HEK293 (cell line): Measurements from ENCODE around the gene RECK.

Source experiments
- CTCF ChIA-PET: fragments of 350-600 bp; formaldehyde crosslinking; extraction: SDS; loops from one replicate; lab custom pipeline; 2021; ENCODE audit warnings: antibody characterized with exemption; lab: Yijun Ruan, JAX
- POLR2A ChIA-PET: fragments of 300-600 bp; formaldehyde crosslinking; extraction: SDS; loops from one replicate; lab custom pipeline; 2020; ENCODE audit warnings: antibody characterized with exemption, inconsistent platforms; lab: Yijun Ruan, JAX
- H3K27ac ChIP-seq: fragments of 200-500 bp; sonication (Bioruptor generic); 2 replicates; pipeline ENCODE4 v1.5.1; 2014; ENCODE audit warnings: low read depth, low read length, control low read depth, inconsistent platforms; ENCODE audit errors: extremely low read depth
- H3K36me3 ChIP-seq, 2 experiments: fragments of 200-500 bp in 1 of 2; sonication (Bioruptor generic) in 1 of 2; 1 replicate in 1 of 2; 2 replicates in 1 of 2; pipeline ENCODE4 v1.5.1; 2014 to 2017; ENCODE audit warnings: inconsistent platforms in 2 of 2, low read length in 2 of 2; ENCODE audit not compliant: control insufficient read depth in 2 of 2, insufficient read depth in 1 of 2
- H3K4me1 ChIP-seq: fragments of 200-500 bp; sonication (Bioruptor generic); 2 replicates; pipeline ENCODE4 v1.5.1; 2014; ENCODE audit warnings: mild to moderate bottlenecking, low read length, inconsistent platforms; ENCODE audit not compliant: control insufficient read depth, insufficient read depth
- H3K4me3 ChIP-seq: 2 replicates; pipeline ENCODE4 v1.5.1; 2011; ENCODE audit warnings: low read depth, mild to moderate bottlenecking, control low read depth, low read length, moderate library complexity
- H3K9me3 ChIP-seq: fragments of 200-500 bp; sonication (Bioruptor generic); 2 replicates; pipeline ENCODE4 v1.5.1; 2014; ENCODE audit warnings: low read depth, low read length, inconsistent platforms; ENCODE audit not compliant: control insufficient read depth, insufficient read depth
- AEBP2 ChIP-seq: fragments of 450-650 bp; formaldehyde crosslinking; IDR thresholded peaks from 2 replicates; pipeline ENCODE4 v1.5.1; 2016; ENCODE audit warnings: missing biosample characterization, missing genetic modification characterization, borderline replicate concordance
- HOXA7 ChIP-seq: sonication (generic); formaldehyde crosslinking; IDR thresholded peaks from 2 replicates; pipeline ENCODE4 v1.8.1; 2022; ENCODE audit warnings: missing genetic modification reagents, borderline replicate concordance
- KLF16 ChIP-seq: fragments of 450-650 bp; formaldehyde crosslinking; IDR thresholded peaks from 2 replicates; pipeline ENCODE4 v1.5.1; 2017; ENCODE audit warnings: missing biosample characterization, missing genetic modification characterization
- KLF7 ChIP-seq: fragments of 450-650 bp; formaldehyde crosslinking; IDR thresholded peaks from 2 replicates; pipeline ENCODE4 v1.5.1; 2016; ENCODE audit warnings: missing biosample characterization, missing genetic modification characterization, borderline replicate concordance
- SETDB1 ChIP-seq: IDR thresholded peaks from one replicate; pipeline ENCODE4 v1.6.1; 2017; ENCODE audit warnings: mild to moderate bottlenecking, low read length, moderate library complexity, mixed read lengths; ENCODE audit not compliant: insufficient read length
- ZBTB1 ChIP-seq: fragments of 450-650 bp; formaldehyde crosslinking; IDR thresholded peaks from 2 replicates; pipeline ENCODE4 v1.5.1; 2016; ENCODE audit warnings: missing biosample characterization, missing genetic modification characterization
- ZBTB10 ChIP-seq: fragments of 450-650 bp; formaldehyde crosslinking; IDR thresholded peaks from 2 replicates; pipeline ENCODE4 v1.5.1; 2016; ENCODE audit warnings: missing biosample characterization, missing genetic modification characterization
- ZNF114 ChIP-seq: fragments of 450-650 bp; formaldehyde crosslinking; IDR thresholded peaks from 2 replicates; pipeline ENCODE4 v1.5.0; 2017; ENCODE audit warnings: missing biosample characterization, missing genetic modification characterization
- ZNF157 ChIP-seq: fragments of 450-650 bp; formaldehyde crosslinking; IDR thresholded peaks from 2 replicates; pipeline ENCODE4 v1.5.1; 2016; ENCODE audit warnings: missing biosample characterization, missing genetic modification characterization
- ZNF16 ChIP-seq: fragments of 450-650 bp; formaldehyde crosslinking; IDR thresholded peaks from 2 replicates; pipeline ENCODE4 v1.5.1; 2016; ENCODE audit warnings: low read depth, missing biosample characterization, missing genetic modification characterization
- ZNF202 ChIP-seq: fragments of 450-650 bp; formaldehyde crosslinking; IDR thresholded peaks from 2 replicates; pipeline ENCODE4 v1.5.1; 2016; ENCODE audit warnings: missing biosample characterization, missing genetic modification characterization, borderline replicate concordance
- ZNF311 ChIP-seq: fragments of 450-650 bp; formaldehyde crosslinking; IDR thresholded peaks from 2 replicates; pipeline ENCODE4 v1.5.1; 2017; ENCODE audit warnings: missing biosample characterization, missing genetic modification characterization, borderline replicate concordance
- ZNF341 ChIP-seq: fragments of 450-650 bp; formaldehyde crosslinking; IDR thresholded peaks from 2 replicates; pipeline ENCODE4; 2016; ENCODE audit warnings: low read depth, missing biosample characterization, missing genetic modification characterization
- ZNF398 ChIP-seq: fragments of 450-650 bp; formaldehyde crosslinking; IDR thresholded peaks from 2 replicates; pipeline ENCODE4 v1.5.1; 2017; ENCODE audit warnings: missing biosample characterization, missing genetic modification characterization
- ZNF48 ChIP-seq: fragments of 450-650 bp; formaldehyde crosslinking; IDR thresholded peaks from 2 replicates; pipeline ENCODE4 v1.5.1; 2016; ENCODE audit warnings: missing biosample characterization, missing genetic modification characterization
- ZNF514 ChIP-seq: fragments of 450-650 bp; formaldehyde crosslinking; IDR thresholded peaks from 2 replicates; pipeline ENCODE4 v1.5.1; 2016; ENCODE audit warnings: missing biosample characterization, missing genetic modification characterization
- ZNF530 ChIP-seq: fragments of 450-650 bp; formaldehyde crosslinking; IDR thresholded peaks from 2 replicates; pipeline ENCODE4 v1.5.1; 2016; ENCODE audit warnings: low read depth, missing biosample characterization, missing genetic modification characterization
- ZNF610 ChIP-seq: fragments of 450-650 bp; formaldehyde crosslinking; IDR thresholded peaks from 2 replicates; pipeline ENCODE4 v1.5.1; 2016; ENCODE audit warnings: missing biosample characterization, missing genetic modification characterization, borderline replicate concordance
- ZNF626 ChIP-seq: fragments of 450-650 bp; sonication (Bioruptor Pico); formaldehyde crosslinking; IDR thresholded peaks from 2 replicates; pipeline ENCODE4 v1.5.1; 2018; ENCODE audit warnings: missing biosample characterization, missing genetic modification characterization, inconsistent platforms
- ZNF629 ChIP-seq: fragments of 450-650 bp; formaldehyde crosslinking; IDR thresholded peaks from 2 replicates; pipeline ENCODE4 v1.5.1; 2017; ENCODE audit warnings: missing biosample characterization, missing genetic modification characterization
- ZNF747 ChIP-seq: fragments of 450-650 bp; formaldehyde crosslinking; IDR thresholded peaks from 2 replicates; pipeline ENCODE4 v1.5.1; 2016; ENCODE audit warnings: missing biosample characterization, missing genetic modification characterization
- ZNF777 ChIP-seq: fragments of 450-650 bp; formaldehyde crosslinking; IDR thresholded peaks from 2 replicates; pipeline ENCODE4 v1.5.1; 2017; ENCODE audit warnings: missing biosample characterization, missing genetic modification characterization, borderline replicate concordance
- ZNF785 ChIP-seq: fragments of 450-650 bp; formaldehyde crosslinking; IDR thresholded peaks from 2 replicates; pipeline ENCODE4 v1.5.1; 2016; ENCODE audit warnings: missing biosample characterization, missing genetic modification characterization
- ZSCAN30 ChIP-seq: fragments of 450-650 bp; IDR thresholded peaks from 2 replicates; pipeline ENCODE4 v1.5.1; 2018; ENCODE audit warnings: missing biosample characterization, mild to moderate bottlenecking, missing genetic modification characterization, moderate library complexity
- TF ChIP-seq, protein P1 (sequence below): fragments of 450-650 bp; formaldehyde crosslinking; IDR thresholded peaks from 2 replicates; pipeline ENCODE4 v1.5.1; 2016; ENCODE audit warnings: missing biosample characterization, missing genetic modification characterization
- TF ChIP-seq, protein P2 (sequence below): fragments of 450-650 bp; formaldehyde crosslinking; IDR thresholded peaks from 2 replicates; pipeline ENCODE4 v1.5.1; 2017; ENCODE audit warnings: missing biosample characterization, missing genetic modification characterization

Gene RECK

DNA sequence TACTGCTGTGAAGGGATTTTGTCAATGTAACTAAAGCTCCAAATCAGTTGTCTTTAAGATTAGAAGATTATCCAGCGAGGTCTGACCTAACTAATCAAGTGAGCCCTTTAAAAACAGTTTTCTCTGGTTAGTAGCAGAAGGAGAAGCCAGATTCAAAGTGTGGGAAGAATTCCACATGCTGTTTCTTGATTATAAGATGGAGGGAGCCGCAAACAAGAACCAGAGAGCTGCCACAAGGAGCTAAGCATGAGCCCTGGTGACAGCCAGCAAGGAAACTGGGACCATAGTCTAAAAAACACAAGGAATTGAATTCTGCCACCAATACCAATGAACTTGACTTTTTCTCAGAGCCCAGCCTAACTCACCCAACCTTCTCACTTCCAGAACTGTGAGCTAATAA, 41.8 kb upstream of the RECK start:
- H3K4me1 ChIP-seq, result no peaks in the 10 kb centered on the region
- H3K9me3 ChIP-seq, result no peaks in the 10 kb centered on the region
- CTCF ChIA-PET, result interaction anchor here (0.9 to 4.9 kb wide), 5 partner anchors 10 to 141 kb away, joined by 3 to 42 read pairs (median 3); partner anchors contain the start of gene GLIPR2
- no peak overlapping the region for H3K4me3 ChIP-seq
- no peaks in the 10 kb centered on the region for H3K36me3 ChIP-seq
- H3K27ac ChIP-seq, result no peak overlapping the region
- TF ChIP-seq ZBTB1 (tag by site-specific recombination), result no peak
- no peak for TF ChIP-seq ZNF202
- no peak for TF ChIP-seq ZNF514 (tag by site-specific recombination)
- TF ChIP-seq ZBTB10 (tag by site-specific recombination), result no peak
- no peak for TF ChIP-seq ZNF777 (tag by site-specific recombination)
- no peak for TF ChIP-seq ZNF341
- TF ChIP-seq ZNF398 (tag by site-specific recombination), result no peak
- TF ChIP-seq KLF16, result no peak
- TF ChIP-seq ZNF747, result no peak
- TF ChIP-seq KLF7 (tag by site-specific recombination), result no peak
- TF ChIP-seq ZNF629 (tag by site-specific recombination), result no peak
- no peak for TF ChIP-seq ZNF785 (tag by site-specific recombination)
- TF ChIP-seq, protein P1, sequence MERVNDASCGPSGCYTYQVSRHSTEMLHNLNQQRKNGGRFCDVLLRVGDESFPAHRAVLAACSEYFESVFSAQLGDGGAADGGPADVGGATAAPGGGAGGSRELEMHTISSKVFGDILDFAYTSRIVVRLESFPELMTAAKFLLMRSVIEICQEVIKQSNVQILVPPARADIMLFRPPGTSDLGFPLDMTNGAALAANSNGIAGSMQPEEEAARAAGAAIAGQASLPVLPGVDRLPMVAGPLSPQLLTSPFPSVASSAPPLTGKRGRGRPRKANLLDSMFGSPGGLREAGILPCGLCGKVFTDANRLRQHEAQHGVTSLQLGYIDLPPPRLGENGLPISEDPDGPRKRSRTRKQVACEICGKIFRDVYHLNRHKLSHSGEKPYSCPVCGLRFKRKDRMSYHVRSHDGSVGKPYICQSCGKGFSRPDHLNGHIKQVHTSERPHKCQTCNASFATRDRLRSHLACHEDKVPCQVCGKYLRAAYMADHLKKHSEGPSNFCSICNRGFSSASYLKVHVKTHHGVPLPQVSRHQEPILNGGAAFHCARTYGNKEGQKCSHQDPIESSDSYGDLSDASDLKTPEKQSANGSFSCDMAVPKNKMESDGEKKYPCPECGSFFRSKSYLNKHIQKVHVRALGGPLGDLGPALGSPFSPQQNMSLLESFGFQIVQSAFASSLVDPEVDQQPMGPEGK (tag by site-specific recombination), result no peak
- TF ChIP-seq HOXA7 (CRISPR knock-in tag), result no peak
- no peak for TF ChIP-seq ZNF626
- no peak for TF ChIP-seq ZNF48 (tag by site-specific recombination)
- no peak for TF ChIP-seq ZNF530 (tag by site-specific recombination)
- no peak for TF ChIP-seq SETDB1
- TF ChIP-seq ZNF311 (tag by site-specific recombination), result no peak
- POLR2A ChIA-PET, result interaction anchor here (0.9 kb wide), 1 partner anchor 42 kb away, joined by 3 read pairs; the partner anchor contains the start of gene RECK

GRCh38 chr9:35996358-35996970, 40.2 kb upstream of the RECK start:
- Histone ChIP-seq H3K27ac (no peak overlapping the region), H3K4me1 (no peaks in the 10 kb centered on the region), H3K36me3 (no peaks in the 10 kb centered on the region), H3K9me3 (no peaks in the 10 kb centered on the region), H3K4me3 (no peak overlapping the region)
- ChIA-PET POLR2A (interaction anchor here (0.7 kb wide), 1 partner anchor 262 kb away, joined by 3 read pairs; the partner anchor contains the start of gene GNE), CTCF (interaction anchor here (0.6 to 4.9 kb wide), 5 partner anchors 12 to 453 kb away, joined by 3 to 42 read pairs (median 4); no protein-coding TSS in a partner anchor)
- no peak for TF ChIP-seq ZNF16 (tag by site-specific recombination)
- TF ChIP-seq ZSCAN30 (tag by site-specific recombination), result no peak
- TF ChIP-seq ZNF610 (tag by site-specific recombination), result no peak
- TF ChIP-seq, protein P2, sequence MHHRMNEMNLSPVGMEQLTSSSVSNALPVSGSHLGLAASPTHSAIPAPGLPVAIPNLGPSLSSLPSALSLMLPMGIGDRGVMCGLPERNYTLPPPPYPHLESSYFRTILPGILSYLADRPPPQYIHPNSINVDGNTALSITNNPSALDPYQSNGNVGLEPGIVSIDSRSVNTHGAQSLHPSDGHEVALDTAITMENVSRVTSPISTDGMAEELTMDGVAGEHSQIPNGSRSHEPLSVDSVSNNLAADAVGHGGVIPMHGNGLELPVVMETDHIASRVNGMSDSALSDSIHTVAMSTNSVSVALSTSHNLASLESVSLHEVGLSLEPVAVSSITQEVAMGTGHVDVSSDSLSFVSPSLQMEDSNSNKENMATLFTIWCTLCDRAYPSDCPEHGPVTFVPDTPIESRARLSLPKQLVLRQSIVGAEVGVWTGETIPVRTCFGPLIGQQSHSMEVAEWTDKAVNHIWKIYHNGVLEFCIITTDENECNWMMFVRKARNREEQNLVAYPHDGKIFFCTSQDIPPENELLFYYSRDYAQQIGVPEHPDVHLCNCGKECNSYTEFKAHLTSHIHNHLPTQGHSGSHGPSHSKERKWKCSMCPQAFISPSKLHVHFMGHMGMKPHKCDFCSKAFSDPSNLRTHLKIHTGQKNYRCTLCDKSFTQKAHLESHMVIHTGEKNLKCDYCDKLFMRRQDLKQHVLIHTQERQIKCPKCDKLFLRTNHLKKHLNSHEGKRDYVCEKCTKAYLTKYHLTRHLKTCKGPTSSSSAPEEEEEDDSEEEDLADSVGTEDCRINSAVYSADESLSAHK (tag by site-specific recombination), result no peak
- no peak for TF ChIP-seq ZNF514 (tag by site-specific recombination)
- TF ChIP-seq ZNF157 (tag by site-specific recombination), result no peak
- no peak for TF ChIP-seq AEBP2
- no peak for TF ChIP-seq ZNF114 (tag by site-specific recombination)
